Testis (tissue), 3 donors: Measurements from ENCODE around the gene BRINP2. TPM values are rescaled to one million over a fixed set of nuclear protein-coding genes. Genes with fewer than 3 reads are reported as not detected.

Source experiments
- DNase-seq: peaks from one replicate; pipeline ENCODE4 v3.0.0-alpha.2; 2019
- H3K27ac ChIP-seq, 2 donors: fragments of 200-600 bp; sonication (generic); one replicate each; pipeline ENCODE4 v1.5.1; 2019
- H3K27me3 ChIP-seq: fragments of 200-600 bp; sonication (generic); one replicate; pipeline ENCODE4 v1.5.1; 2019
- H3K36me3 ChIP-seq: fragments of 200-600 bp; sonication (generic); one replicate; pipeline ENCODE4 v1.5.1; 2017; ENCODE audit warnings: low read depth; ENCODE audit errors: missing control alignments
- H3K4me1 ChIP-seq: fragments of 200-600 bp; sonication (generic); one replicate; pipeline ENCODE4 v1.5.1; 2019
- H3K4me3 ChIP-seq, 2 donors: fragments of 200-600 bp; sonication (generic); one replicate each; pipeline ENCODE4 v1.5.1; 2017 to 2019
- H3K9me3 ChIP-seq: fragments of 200-600 bp; sonication (generic); one replicate; pipeline ENCODE4 v1.5.1; 2017
- POLR2A ChIP-seq: fragments of 450-650 bp; IDR thresholded peaks from one replicate; pipeline ENCODE4 v1.6.1; 2017; ENCODE audit warnings: antibody characterized with exemption, mild to moderate bottlenecking, moderate library complexity
- WGBS, 2 donors: methylation state at CpG; one replicate each; pipeline ENCODE4 v1.1.5; 2018; 5-methylcytosine and 5-hydroxymethylcytosine counted together
- intact Hi-C: fragments of 100-400 bp; cut with DNase I; formaldehyde crosslinking; loops from one replicate; pipeline ENCODE4 v1.15.1; 2023; ENCODE audit warnings: low total_unique reads
- polyA plus RNA-seq: library from polyadenylated mRNA; stranded (reverse); fragments of 350-450 nt; fragmentation: Illumina TruSeq; extraction: RNeasy Lipid Tissue Mini Kit (QIAGEN cat#74804); gene quantifications from one replicate; pipeline ENCODE4 v1.2.3, GENCODE V29; 2014; ENCODE audit warnings: low read depth, low replicate concordance; ENCODE audit not compliant: insufficient read depth
- total RNA-seq, 2 donors: library from RNA; depleted of rRNA; stranded (reverse); fragments of >200 nt; gene quantifications; one replicate each; pipeline ENCODE4 v1.2.3, GENCODE V29; 2016
- TF ChIP-seq, protein P1 (sequence below), 3 experiments: fragments of 450-650 bp in 2 of 3; fragments of 200-600 bp in 1 of 3; sonication (generic) in 1 of 3; IDR thresholded peaks; one replicate each; pipeline ENCODE4 v1.5.1; 2016 to 2019; ENCODE audit warnings: antibody characterized with exemption in 3 of 3, mild to moderate bottlenecking in 2 of 3, moderate library complexity in 1 of 3

Gene BRINP2
- total and polyA plus RNA-seq, 3 donors from 2014 or later: 5.9 to 6.7 (median 6.1) TPM

DNA sequence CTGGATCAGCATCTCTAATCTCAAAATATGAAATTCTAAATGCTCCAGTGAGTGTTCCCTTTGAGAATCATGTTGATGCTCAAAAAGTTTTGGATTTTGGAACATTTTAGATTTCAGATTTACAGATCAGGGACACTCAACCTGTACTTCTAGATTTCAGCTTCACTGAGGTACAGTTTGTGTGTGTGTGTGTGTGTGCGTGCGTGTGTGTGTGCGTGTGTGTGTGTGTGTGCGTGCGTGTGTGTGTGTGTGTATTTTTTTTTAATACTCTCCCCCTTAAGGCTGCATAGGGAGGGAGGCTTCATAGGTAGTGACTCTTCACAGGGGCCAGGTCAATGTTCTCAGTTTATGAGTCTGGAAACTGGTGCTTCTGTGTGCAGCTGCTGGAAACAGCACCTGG is 77.5 kb downstream of the BRINP2 start:
- DNase-seq: no peak
- intact Hi-C loops: no loop called here
- TF ChIP-seq POLR2A: no peak
- TF ChIP-seq, protein P1, sequence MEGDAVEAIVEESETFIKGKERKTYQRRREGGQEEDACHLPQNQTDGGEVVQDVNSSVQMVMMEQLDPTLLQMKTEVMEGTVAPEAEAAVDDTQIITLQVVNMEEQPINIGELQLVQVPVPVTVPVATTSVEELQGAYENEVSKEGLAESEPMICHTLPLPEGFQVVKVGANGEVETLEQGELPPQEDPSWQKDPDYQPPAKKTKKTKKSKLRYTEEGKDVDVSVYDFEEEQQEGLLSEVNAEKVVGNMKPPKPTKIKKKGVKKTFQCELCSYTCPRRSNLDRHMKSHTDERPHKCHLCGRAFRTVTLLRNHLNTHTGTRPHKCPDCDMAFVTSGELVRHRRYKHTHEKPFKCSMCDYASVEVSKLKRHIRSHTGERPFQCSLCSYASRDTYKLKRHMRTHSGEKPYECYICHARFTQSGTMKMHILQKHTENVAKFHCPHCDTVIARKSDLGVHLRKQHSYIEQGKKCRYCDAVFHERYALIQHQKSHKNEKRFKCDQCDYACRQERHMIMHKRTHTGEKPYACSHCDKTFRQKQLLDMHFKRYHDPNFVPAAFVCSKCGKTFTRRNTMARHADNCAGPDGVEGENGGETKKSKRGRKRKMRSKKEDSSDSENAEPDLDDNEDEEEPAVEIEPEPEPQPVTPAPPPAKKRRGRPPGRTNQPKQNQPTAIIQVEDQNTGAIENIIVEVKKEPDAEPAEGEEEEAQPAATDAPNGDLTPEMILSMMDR (IDR thresholded peaks at IDR 0.05): no peak
- Histone ChIP-seq H3K27ac (no peak overlapping the region), H3K4me3 (no peak overlapping the region), H3K4me1 (no peaks in the 10 kb centered on the region), H3K36me3 (no peaks in the 10 kb centered on the region), H3K27me3 (no peaks in the 10 kb centered on the region), H3K9me3 (no peaks in the 10 kb centered on the region)
- 69 to 86% methylated on average over 5 of the region's 5 CpGs for WGBS, 2 donors

DNA sequence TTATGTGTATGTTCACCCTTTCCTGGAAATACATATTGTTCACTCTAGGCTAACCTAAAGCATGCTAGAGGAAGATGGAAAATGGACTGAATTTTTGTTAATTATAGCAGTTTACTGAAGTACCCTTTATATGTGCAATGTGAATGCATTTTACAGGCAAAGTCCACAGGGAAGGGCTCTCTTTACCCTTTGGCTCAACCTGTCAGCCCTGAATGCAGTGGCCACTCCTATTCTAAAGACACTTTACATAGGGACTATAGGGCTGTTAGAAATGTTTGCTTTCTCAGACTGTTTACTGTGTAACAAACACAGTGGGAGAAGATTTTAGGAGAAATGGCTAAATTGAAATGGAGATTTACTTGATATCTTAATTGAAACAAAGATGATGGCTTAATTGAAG is 78.5 kb downstream of the BRINP2 start:
- intact Hi-C loops: no loop called here
- Histone ChIP-seq H3K27me3 (no peaks in the 10 kb centered on the region), H3K27ac (no peak overlapping the region), H3K9me3 (no peaks in the 10 kb centered on the region), H3K4me1 (no peaks in the 10 kb centered on the region), H3K4me3 (no peak overlapping the region), H3K36me3 (no peaks in the 10 kb centered on the region)
- no peak for DNase-seq
- TF ChIP-seq, protein P1 (IDR thresholded peaks at IDR 0.05): no peak
- no peak for TF ChIP-seq POLR2A

DNA sequence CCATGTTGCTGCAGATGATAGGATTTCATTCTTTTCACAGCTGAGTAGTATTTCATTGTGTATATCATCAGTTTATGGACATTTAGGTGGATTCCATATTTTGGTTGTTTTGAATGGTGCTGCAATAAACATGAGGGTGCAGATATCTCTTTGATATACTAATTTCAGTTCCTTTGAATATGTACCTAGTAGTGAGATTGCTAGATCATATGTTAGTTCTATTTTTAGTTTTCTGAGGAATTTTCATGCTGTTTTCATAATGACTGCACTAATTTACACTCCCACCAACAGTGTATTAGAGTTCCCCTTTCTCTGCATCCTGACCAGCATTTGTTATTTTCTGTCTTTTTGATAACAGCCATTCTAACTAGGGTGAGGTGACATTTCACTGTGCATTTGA is 82.1 kb downstream of the BRINP2 start:
- Histone ChIP-seq H3K36me3 (no peaks in the 10 kb centered on the region), H3K27me3 (no peaks in the 10 kb centered on the region), H3K4me3 (no peak overlapping the region), H3K4me1 (no peaks in the 10 kb centered on the region), H3K27ac (no peak overlapping the region), H3K9me3 (no peaks in the 10 kb centered on the region)
- no peak for DNase-seq
- TF ChIP-seq POLR2A: no peak
- TF ChIP-seq, protein P1 (IDR thresholded peaks at IDR 0.05): no peak
- intact Hi-C loops: no loop called here

DNA sequence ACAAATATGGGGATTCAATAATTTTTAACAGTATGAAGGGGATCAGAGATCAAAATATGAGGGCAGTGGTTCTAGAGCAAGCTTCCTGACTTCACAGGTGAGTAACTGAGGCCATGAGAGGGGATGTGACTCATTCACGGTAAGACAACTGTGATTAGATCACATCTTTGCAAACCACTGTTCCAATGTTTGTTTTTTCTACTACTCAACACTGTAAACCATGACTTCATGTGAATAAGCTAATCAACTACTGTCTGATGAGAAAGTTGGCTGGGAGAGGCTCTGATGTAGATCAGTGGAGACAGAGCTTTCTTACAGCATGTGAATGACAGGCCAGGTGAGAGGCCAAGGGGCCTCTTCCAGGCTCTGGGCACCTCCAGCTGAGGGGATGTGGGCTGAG is 84.7 kb downstream of the BRINP2 start:
- no peak for DNase-seq
- intact Hi-C loops: no loop called here
- no peak overlapping the region for H3K27ac ChIP-seq
- H3K9me3 ChIP-seq: no peaks in the 10 kb centered on the region
- no peak overlapping the region for H3K4me3 ChIP-seq
- 87 to 92% methylated on average over 1 of the region's 1 CpG for WGBS, 2 donors
- no peak for TF ChIP-seq POLR2A
- TF ChIP-seq, protein P1 (IDR thresholded peaks at IDR 0.05): no peak
- H3K4me1 ChIP-seq: no peaks in the 10 kb centered on the region
- no peaks in the 10 kb centered on the region for H3K27me3 ChIP-seq
- no peaks in the 10 kb centered on the region for H3K36me3 ChIP-seq

DNA sequence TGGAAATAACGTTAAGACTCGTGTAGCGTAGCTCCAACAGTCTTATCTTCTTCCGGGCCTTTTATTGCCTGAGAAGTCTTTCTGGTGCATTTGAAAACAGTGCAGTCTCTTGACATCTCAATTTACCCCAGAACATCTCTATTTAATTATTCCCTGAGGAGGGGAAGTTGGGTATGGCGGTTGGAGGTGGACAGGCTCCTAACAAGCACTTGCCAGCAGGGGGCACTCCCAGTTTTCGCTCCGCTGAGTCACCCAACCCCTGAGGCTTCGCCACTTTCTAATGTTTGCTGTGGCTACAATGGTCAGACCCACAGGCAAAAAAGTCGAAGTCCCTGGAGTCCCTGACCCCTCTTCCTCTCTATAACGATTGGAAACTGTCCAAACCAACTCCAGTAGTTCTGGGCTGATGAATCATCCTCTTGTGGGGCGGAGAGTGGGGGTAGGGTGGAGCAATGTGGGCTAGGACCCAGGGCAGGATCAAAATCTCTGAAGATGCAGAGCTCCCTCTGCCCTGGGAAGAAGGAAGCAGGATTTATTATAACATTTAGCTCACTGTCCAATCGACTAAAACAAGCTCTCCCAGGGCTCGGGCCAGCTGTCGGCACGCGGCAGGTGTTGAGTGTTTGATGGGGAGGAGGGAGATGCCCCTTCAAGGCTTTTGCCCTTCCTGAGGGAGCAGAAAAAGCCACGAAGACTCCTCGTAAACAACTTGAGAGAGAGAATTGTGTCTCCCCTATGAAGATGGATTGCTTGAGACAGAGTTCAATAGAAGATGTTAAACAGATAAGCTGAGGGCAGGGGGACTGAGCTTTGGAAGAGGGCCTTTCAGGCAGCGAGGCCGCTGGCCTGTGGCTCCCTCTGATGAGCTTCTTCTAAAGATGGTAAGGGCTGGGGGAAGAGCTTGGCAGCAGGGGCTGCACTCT is 85.7 kb downstream of the BRINP2 start:
- intact Hi-C loops: no loop called here
- Histone ChIP-seq H3K27me3 (no peaks in the 10 kb centered on the region), H3K9me3 (no peaks in the 10 kb centered on the region), H3K27ac (no peak overlapping the region), H3K36me3 (no peaks in the 10 kb centered on the region), H3K4me1 (no peaks in the 10 kb centered on the region), H3K4me3 (peak overlapping the region in 1 of 2 donors; percentile 5)
- DNase-seq: peak; percentile 80
- TF ChIP-seq POLR2A: no peak
- TF ChIP-seq, protein P1 (IDR thresholded peaks at IDR 0.05): peak; percentile 48 to 67 (median 60)
- 15 to 31% methylated on average over 20 of the region's 20 CpGs for WGBS, 2 donors
